A673 (cell line): ENCODE data around the gene CUL1. TPM values are rescaled to one million over a fixed set of nuclear protein-coding genes. Genes with fewer than 3 reads are reported as not detected.

ENCODE experiments used
- BruUV-seq: library from RNA; stranded (reverse); fragments of 400-500 nt; replicated peaks from 2 replicates; lab custom pipeline; 2021; lab: Mats Ljungman, UMichigan
- CTCF ChIA-PET: fragments of 300-600 bp; sonication (Branson Sonifier 250); formaldehyde crosslinking; loops from one replicate; lab custom pipeline; 2022; ENCODE audit warnings: antibody characterized with exemption; lab: Charles Lee
- POLR2A ChIA-PET: fragments of 300-600 bp; sonication (Branson Sonifier 250); formaldehyde crosslinking; loops from one replicate; lab custom pipeline; 2022; ENCODE audit warnings: antibody characterized with exemption; ENCODE audit not compliant: low non-redundant PET; lab: Charles Lee
- DNase-seq: peaks from one replicate; pipeline ENCODE4 v3.0.0-alpha.2; 2015; ENCODE audit warnings: low spot score
- H3K27ac ChIP-seq: fragments of 200-600 bp; sonication (generic); 2 replicates; pipeline ENCODE4 v1.5.1; 2016; ENCODE audit warnings: mixed run types, low read depth, mild to moderate bottlenecking, mixed read lengths, antibody characterized with exemption, low read length; ENCODE audit not compliant: poor library complexity, severe bottlenecking
- H3K27me3 ChIP-seq: fragments of 200-600 bp; sonication (generic); replicated peaks from 2 replicates; pipeline ENCODE4 v1.6.1; 2017; ENCODE audit warnings: mixed run types, low read depth, mild to moderate bottlenecking, mixed read lengths, antibody characterized with exemption, low read length; ENCODE audit not compliant: insufficient read depth, poor library complexity
- H3K36me3 ChIP-seq: fragments of 200-600 bp; sonication (generic); 2 replicates; pipeline ENCODE4 v1.6.1; 2016; ENCODE audit warnings: mixed run types, mild to moderate bottlenecking, mixed read lengths, antibody characterized with exemption, low read length; ENCODE audit not compliant: insufficient read depth, poor library complexity, severe bottlenecking
- H3K4me1 ChIP-seq: fragments of 200-600 bp; sonication (generic); 2 replicates; pipeline ENCODE4 v1.6.1; 2017; ENCODE audit warnings: mixed run types, mild to moderate bottlenecking, mixed read lengths, antibody characterized with exemption, low read length; ENCODE audit not compliant: insufficient read depth, poor library complexity, severe bottlenecking
- H3K4me3 ChIP-seq: fragments of 200-600 bp; sonication (generic); 2 replicates; pipeline ENCODE4 v1.5.1; 2016; ENCODE audit warnings: low read depth, mixed run types, mild to moderate bottlenecking, mixed read lengths, low read length; ENCODE audit not compliant: poor library complexity, severe bottlenecking
- H3K9me3 ChIP-seq: fragments of 200-600 bp; sonication (generic); 2 replicates; pipeline ENCODE4 v1.6.1; 2016; ENCODE audit warnings: mixed run types, low read depth, mild to moderate bottlenecking, mixed read lengths, antibody characterized with exemption, low read length; ENCODE audit not compliant: poor library complexity, severe bottlenecking
- EZH2 ChIP-seq: fragments of 200-600 bp; sonication (generic); IDR thresholded peaks from 2 replicates; pipeline ENCODE4 v1.6.1; 2017; ENCODE audit warnings: borderline replicate concordance, low read depth, mild to moderate bottlenecking, mixed read lengths, antibody characterized with exemption, low read length; ENCODE audit not compliant: poor library complexity, severe bottlenecking
- intact Hi-C: fragments of 100-400 bp; cut with micrococcal nuclease; formaldehyde crosslinking; loops from one replicate; pipeline ENCODE4 v1.10.0; 2022; ENCODE audit not compliant: unreplicated experiment
- total RNA-seq: library from RNA; stranded (reverse); gene quantifications from 2 replicates; pipeline ENCODE4 v1.2.3, GENCODE V29; 2021
- TF ChIP-seq, protein P1 (sequence below): fragments of 300-800, 200-600 bp; sonication (generic); conservative IDR thresholded peaks from 2 replicates; pipeline ENCODE4 v1.5.1; 2017; ENCODE audit warnings: low read depth, mild to moderate bottlenecking, antibody characterized with exemption, low read length, moderate library complexity, mixed read lengths

The CUL1 gene
- total RNA-seq, 1 experiment from 2014 or later, result 75.5 TPM

DNA sequence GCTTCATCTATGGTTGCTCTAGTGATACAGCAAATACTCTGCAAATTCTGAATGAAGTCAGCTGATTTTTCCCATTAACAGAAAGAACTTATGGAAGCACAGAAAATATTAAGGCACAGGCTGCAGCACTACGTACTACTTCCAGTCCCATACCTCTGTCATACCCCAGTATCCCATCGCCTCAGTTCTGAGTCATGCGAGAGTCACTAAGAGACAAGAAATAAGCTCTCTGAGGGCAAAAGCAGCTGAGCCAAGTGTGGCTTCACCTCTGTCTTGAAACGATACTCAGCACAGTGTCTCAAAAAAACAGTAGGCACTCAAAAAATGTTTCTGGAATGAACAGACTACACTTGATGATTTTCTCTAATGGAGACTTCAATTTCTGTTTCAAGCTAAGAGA is 137.2 kb downstream of the CUL1 start:
- Histone ChIP-seq H3K36me3 (peaks cover 20% of the 10 kb centered on the region), H3K27ac (no peak overlapping the region), H3K9me3 (no peaks in the 10 kb centered on the region), H3K4me3 (no peak overlapping the region), H3K27me3 (no peaks in the 10 kb centered on the region), H3K4me1 (peaks cover 20% of the 10 kb centered on the region)
- no peak for TF ChIP-seq EZH2
- TF ChIP-seq, protein P1, sequence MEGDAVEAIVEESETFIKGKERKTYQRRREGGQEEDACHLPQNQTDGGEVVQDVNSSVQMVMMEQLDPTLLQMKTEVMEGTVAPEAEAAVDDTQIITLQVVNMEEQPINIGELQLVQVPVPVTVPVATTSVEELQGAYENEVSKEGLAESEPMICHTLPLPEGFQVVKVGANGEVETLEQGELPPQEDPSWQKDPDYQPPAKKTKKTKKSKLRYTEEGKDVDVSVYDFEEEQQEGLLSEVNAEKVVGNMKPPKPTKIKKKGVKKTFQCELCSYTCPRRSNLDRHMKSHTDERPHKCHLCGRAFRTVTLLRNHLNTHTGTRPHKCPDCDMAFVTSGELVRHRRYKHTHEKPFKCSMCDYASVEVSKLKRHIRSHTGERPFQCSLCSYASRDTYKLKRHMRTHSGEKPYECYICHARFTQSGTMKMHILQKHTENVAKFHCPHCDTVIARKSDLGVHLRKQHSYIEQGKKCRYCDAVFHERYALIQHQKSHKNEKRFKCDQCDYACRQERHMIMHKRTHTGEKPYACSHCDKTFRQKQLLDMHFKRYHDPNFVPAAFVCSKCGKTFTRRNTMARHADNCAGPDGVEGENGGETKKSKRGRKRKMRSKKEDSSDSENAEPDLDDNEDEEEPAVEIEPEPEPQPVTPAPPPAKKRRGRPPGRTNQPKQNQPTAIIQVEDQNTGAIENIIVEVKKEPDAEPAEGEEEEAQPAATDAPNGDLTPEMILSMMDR, result no peak
- ChIA-PET POLR2A (interaction anchor here (0.6 kb wide), 1 partner anchor 426 kb away, joined by 5 read pairs; the partner anchor contains the start of gene ZNF783), CTCF (no interaction called here)
- BruUV-seq, result no TSS peak
- intact Hi-C loops, result no loop called here
- no peak for DNase-seq

DNA sequence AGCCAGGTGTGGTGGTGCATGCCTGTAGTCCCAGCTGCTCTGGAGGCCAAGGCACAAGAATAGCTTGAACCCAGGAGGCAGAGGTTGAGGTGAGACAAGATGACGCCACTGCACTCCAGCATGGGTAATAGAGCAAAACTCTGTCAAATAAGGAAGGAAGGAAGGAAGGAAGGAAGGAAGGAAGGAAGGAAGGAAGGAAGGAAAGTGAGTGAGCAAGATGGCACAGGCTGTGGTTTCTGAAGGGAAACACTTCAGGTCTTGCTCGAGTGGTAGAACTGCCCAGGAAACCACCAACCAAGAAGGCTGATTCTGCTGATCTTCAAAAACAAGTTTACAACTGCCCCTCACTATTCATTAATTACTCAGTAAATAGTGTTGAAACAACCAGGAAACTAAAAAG is 140.2 kb downstream of the CUL1 start:
- Histone ChIP-seq H3K36me3 (peaks cover 15% of the 10 kb centered on the region), H3K9me3 (no peaks in the 10 kb centered on the region), H3K4me3 (no peak overlapping the region), H3K27me3 (no peaks in the 10 kb centered on the region), H3K27ac (peak overlapping the region; percentile 75), H3K4me1 (peaks cover 17% of the 10 kb centered on the region)
- intact Hi-C loops, result no loop called here
- DNase-seq, result peak; percentile 77
- CTCF ChIA-PET, result no interaction called here
- TF ChIP-seq, protein P1, result no peak
- TF ChIP-seq EZH2, result no peak
- POLR2A ChIA-PET, result no interaction called here
- BruUV-seq, result no TSS peak

DNA sequence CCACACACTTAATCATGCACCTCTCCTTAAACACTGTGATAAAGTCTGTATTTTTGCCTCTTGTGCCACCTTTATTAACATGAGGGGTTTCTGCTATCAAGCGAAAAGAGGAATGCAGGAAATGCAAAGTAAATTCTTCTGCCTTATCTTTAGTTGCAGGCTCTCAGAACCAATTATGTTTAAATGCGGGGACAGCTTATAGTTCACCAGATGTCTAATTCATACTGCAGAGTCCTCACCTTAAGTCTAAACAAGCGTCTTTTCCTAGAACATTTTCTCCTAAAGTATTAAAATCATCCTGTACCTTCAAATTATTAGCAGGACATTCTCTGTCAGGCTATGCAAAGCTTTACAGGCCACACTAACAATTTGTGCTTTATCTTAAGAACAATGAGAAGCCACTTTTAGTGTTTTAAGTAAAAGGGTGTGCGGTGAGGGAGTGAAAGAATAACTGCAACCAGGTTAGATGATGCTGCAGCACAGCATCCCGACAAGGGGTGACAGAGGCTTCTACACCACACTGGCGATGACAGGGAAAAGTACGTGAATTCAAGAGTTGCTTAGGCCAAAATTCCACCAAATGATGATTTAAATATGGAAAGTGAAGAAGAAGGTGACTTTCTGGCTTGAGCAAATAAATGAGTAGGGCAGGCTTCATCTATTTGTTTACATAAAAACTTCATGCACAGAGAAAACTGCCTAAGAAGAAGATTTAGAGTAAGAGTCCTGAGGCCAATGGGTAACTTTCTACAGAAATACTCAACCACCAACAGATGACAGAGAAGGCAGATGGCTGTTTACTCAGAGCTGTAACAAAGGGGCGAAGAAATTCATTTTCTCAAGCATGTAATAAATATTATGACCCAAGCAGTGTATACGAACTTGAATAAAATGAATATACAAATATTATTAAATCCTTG is 149.4 kb downstream of the CUL1 start:
- BruUV-seq, result no TSS peak
- TF ChIP-seq, protein P1, result no peak
- no peak for TF ChIP-seq EZH2
- Histone ChIP-seq H3K36me3 (no peaks in the 10 kb centered on the region), H3K27ac (peak overlapping the region; percentile 60), H3K27me3 (no peaks in the 10 kb centered on the region), H3K4me3 (no peak overlapping the region), H3K4me1 (peaks cover 76% of the 10 kb centered on the region), H3K9me3 (no peaks in the 10 kb centered on the region)
- DNase-seq, result no peak
- CTCF ChIA-PET, result no interaction called here
- POLR2A ChIA-PET, result no interaction called here
- intact Hi-C loops, result no loop called here
